Heart right ventricle (tissue), 16 donors: Measurements from ENCODE around the gene GBP1. TPM values are rescaled to one million over a fixed set of nuclear protein-coding genes. Genes with fewer than 3 reads are reported as not detected.
"Not testable (repeated sequence)": the region's sequence is repeated elsewhere in the genome, so short reads cannot be mapped to it uniquely, and the experiment has no call there.

ENCODE experiments used
- ATAC-seq, 8 donors: fragments of 200-7000 bp; cut with Tn5 transposase; one replicate each; pipeline ENCODE4 v1.9.1; 2020; ENCODE audit warnings: mild to moderate bottlenecking in 8 of 8, moderate library complexity in 8 of 8, moderate number of reproducible peaks in 1 of 8
- DNase-seq, 2 donors: peaks; one replicate each; pipeline ENCODE4 v3.0.0-alpha.2; 2020
- H3K27ac ChIP-seq, 10 donors: fragments of 200-600 bp; sonication (generic) in 2 of 10; one replicate each; pipeline versions ENCODE4 v1.5.0 to v1.8.0; 2020 to 2022; ENCODE audit warnings: mild to moderate bottlenecking in 3 of 10
- H3K27me3 ChIP-seq, 7 donors: fragments of 200-600 bp; one replicate each; pipeline ENCODE4 v1.8.0; 2021 to 2022; ENCODE audit warnings: mild to moderate bottlenecking in 2 of 7
- H3K36me3 ChIP-seq, 9 donors: fragments of 200-600 bp; sonication (generic) in 1 of 9; one replicate each; pipeline versions ENCODE4 v1.5.0 to v1.8.0; 2020 to 2022; ENCODE audit warnings: mild to moderate bottlenecking in 2 of 9
- H3K4me1 ChIP-seq, 9 donors: fragments of 200-600 bp; sonication (generic) in 1 of 9; one replicate each; pipeline versions ENCODE4 v1.5.0 to v1.8.0; 2020 to 2022; ENCODE audit warnings: mild to moderate bottlenecking in 4 of 9
- H3K4me3 ChIP-seq, 10 donors: fragments of 200-600 bp; sonication (generic) in 2 of 10; one replicate each; pipeline versions ENCODE4 v1.5.0 to v1.8.0; 2020 to 2022; ENCODE audit warnings: mild to moderate bottlenecking in 7 of 10, moderate library complexity in 2 of 10
- H3K9me3 ChIP-seq, 11 donors: fragments of 200-600 bp in 10 of 11; sonication (generic) in 2 of 11; one replicate each; pipeline versions ENCODE4 v1.5.0 to v1.8.0; 2013 to 2022; ENCODE audit warnings: mild to moderate bottlenecking in 2 of 11, control low read depth in 1 of 11, moderate library complexity in 1 of 11
- WGBS, 2 donors: extraction: QIAGEN DNeasy Blood & Tissue Kit; methylation state at CpG; one replicate each; pipeline ENCODE4 v1.1.7; 2013; ENCODE audit warnings: inconsistent platforms in 1 of 2; 5-methylcytosine and 5-hydroxymethylcytosine counted together
- intact Hi-C, 10 donors: fragments of 100-400 bp; cut with DNase I; formaldehyde crosslinking; loops; one replicate each; pipeline versions ENCODE4 v1.11.1 to v1.14.2; 2022
- polyA plus RNA-seq, 2 donors: library from polyadenylated mRNA; stranded (reverse); fragments of 200-250 nt; gene quantifications; one replicate each; pipeline ENCODE4 v1.2.3, GENCODE V29; 2013
- total RNA-seq, 10 donors: library from RNA; stranded (reverse); fragmentation: NEBNext Ultra II Directional in 3 of 10; extraction: Animal tissue kit (Norgen Biotek cat#: 25700) in 3 of 10; gene quantifications; one replicate each; pipeline versions ENCODE4 v1.2.1 to v1.2.4, GENCODE V29; 2021 to 2023
- TF ChIP-seq, protein P1 (sequence below), 9 donors: fragments of 200-600 bp; sonication (generic) in 2 of 9; IDR thresholded peaks; one replicate each; pipeline versions ENCODE4 v1.5.0 to v1.8.0; 2021 to 2022; ENCODE audit warnings: antibody characterized with exemption in 9 of 9, mild to moderate bottlenecking in 5 of 9, moderate library complexity in 1 of 9
- donor health status: Arrhythmogenic right ventricular cardiomyopathy.
- donor health status: ischemic (EF 13 %, LVEDD 7.1; RV severe dilation, severe dysfunction).
- donor health status: healthy with polysubstance abuse.
- donor health status: DM: no; HTN: yes; CAD: no.
- donor health status: DM: no; HTN: no; CAD: no.
- donor health status: ischemic (EF 25% LVEDD 6.9; RV normal size, moderate dysfunction).
- donor health status: ischemic (EF 25% LVEDD 5.7; RV mildly dilated, moderate dysfunction).
- donor health status: healthy.
- donor health status: DM: yes; HTN: yes; CAD: no.
- donor health status: Ischemic cardiomyopathy.
- donor health status: ischemic (EF 35%, LVEDD 5.7; RV mildly dilated, moderate dysfunction).
- donor health status: nonischemic (EF 11% LVEDD 7.7; RV severe dilation, severe dysfunction).
- donor health status: DM: yes; HTN: yes; CAD: no.
- donor health status: PGD.
- donor health status: ischemic (EF 29% LVEDD 5.4; RV normal size, mild dysfunction).
- donor health status: nonischemic (EF 23%, LVEDD 6.1; RV moderate dilation, normal function).

Gene GBP1
- total and polyA plus RNA-seq, 12 donors, result 4.1 to 119 (median 9.0) TPM

DNA sequence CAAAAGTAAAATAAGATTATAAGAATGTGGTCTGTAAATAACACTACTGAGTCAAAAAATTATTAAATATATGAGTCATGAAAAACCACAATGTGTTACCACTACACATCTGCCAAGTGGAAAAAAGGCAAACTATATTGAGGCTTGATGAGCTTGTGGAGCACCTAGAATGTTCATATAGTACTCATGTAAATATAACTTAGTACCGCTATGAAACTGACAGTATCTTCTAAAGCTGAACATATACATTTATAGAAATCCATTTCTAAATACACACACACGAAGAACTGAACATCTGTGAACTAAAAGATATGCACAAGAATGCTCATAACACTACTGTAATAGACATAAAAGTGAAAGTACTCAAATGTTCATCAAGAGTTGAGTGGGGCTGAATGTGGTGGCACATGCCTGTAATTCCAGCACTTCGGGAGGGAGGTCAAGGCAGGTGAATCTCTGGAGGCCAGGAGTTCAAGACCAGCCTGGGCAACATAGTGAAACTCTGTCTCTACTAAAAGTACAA, 23.8 kb downstream of the GBP1 start:
- WGBS, 2 donors, result 73 to 80% methylated on average over 3 of the region's 3 CpGs
- Histone ChIP-seq H3K9me3 (peaks cover 0 to 13% (median 0%) of the 10 kb centered on the region in 11 donors), H3K27me3 (no peaks in the 10 kb centered on the region), H3K4me1 (peaks cover 0 to 15% (median 0%) of the 10 kb centered on the region in 9 donors), H3K27ac (no peak overlapping the region), H3K4me3 (no peak overlapping the region), H3K36me3 (no peaks in the 10 kb centered on the region)
- TF ChIP-seq, protein P1, sequence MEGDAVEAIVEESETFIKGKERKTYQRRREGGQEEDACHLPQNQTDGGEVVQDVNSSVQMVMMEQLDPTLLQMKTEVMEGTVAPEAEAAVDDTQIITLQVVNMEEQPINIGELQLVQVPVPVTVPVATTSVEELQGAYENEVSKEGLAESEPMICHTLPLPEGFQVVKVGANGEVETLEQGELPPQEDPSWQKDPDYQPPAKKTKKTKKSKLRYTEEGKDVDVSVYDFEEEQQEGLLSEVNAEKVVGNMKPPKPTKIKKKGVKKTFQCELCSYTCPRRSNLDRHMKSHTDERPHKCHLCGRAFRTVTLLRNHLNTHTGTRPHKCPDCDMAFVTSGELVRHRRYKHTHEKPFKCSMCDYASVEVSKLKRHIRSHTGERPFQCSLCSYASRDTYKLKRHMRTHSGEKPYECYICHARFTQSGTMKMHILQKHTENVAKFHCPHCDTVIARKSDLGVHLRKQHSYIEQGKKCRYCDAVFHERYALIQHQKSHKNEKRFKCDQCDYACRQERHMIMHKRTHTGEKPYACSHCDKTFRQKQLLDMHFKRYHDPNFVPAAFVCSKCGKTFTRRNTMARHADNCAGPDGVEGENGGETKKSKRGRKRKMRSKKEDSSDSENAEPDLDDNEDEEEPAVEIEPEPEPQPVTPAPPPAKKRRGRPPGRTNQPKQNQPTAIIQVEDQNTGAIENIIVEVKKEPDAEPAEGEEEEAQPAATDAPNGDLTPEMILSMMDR (IDR thresholded peaks at IDR 0.05), result no peak
- intact Hi-C loops, result no loop called here
- ATAC-seq, result no peak
- no peak for DNase-seq

DNA sequence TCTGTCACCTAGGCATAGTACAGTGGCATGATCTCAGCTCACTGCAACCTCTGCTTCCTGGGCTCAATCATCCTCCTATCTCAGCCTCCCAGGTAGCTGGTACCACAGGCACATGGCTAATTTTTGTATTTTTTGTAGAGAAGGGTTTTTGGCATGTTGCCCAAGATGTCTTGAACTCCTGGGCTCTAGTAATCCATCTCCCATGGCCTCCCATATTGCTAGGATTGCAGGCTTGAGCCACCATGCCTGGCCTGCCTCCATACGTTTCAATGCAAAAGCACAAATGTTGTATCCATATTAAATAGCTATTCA, 24.7 kb downstream of the GBP1 start:
- Histone ChIP-seq H3K9me3 (peaks cover 0 to 13% (median 0%) of the 10 kb centered on the region in 11 donors), H3K4me1 (peaks cover 0 to 15% (median 0%) of the 10 kb centered on the region in 9 donors), H3K27me3 (no peaks in the 10 kb centered on the region), H3K4me3 (no peak overlapping the region), H3K27ac (no peak overlapping the region), H3K36me3 (no peaks in the 10 kb centered on the region)
- TF ChIP-seq, protein P1 (IDR thresholded peaks at IDR 0.05), result no peak
- ATAC-seq (no peak), DNase-seq (no peak)
- intact Hi-C loops, result no loop called here
- WGBS, 2 donors, result 83 to 98% methylated on average over 1 of the region's 1 CpG

DNA sequence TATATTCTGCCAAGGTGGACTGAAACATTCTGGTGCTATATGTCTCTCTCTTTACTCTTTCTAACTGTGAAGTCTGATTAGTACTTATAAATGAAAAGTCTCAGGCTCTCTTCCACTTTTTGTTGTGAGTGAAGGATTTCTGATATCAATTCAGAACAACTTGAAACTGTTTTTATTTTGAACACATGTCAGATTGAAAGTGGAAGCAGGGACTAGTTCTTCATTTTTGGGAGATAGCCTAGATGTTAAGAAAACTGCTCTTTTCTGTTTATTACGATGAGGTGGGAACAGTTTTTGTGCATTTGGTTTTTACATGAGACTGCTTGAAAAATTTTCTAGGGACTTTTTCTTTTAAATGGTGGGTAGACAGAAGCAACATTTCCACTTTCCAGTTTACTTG, 27.8 kb downstream of the GBP1 start:
- ATAC-seq (no peak), DNase-seq (no peak)
- no peaks in the 10 kb centered on the region for H3K36me3 ChIP-seq
- peaks cover 0 to 15% (median 0%) of the 10 kb centered on the region in 9 donors for H3K4me1 ChIP-seq
- TF ChIP-seq, protein P1 (IDR thresholded peaks at IDR 0.05), result no peak
- peaks cover 0 to 12% (median 0%) of the 10 kb centered on the region in 11 donors for H3K9me3 ChIP-seq
- 84 to 87% methylated on average over 1 of the region's 1 CpG for WGBS, 2 donors
- peak overlapping the region in 1 of 10 donors; percentile 15 for H3K27ac ChIP-seq
- H3K27me3 ChIP-seq, result no peaks in the 10 kb centered on the region
- intact Hi-C loops, result no loop called here
- no peak overlapping the region for H3K4me3 ChIP-seq

DNA sequence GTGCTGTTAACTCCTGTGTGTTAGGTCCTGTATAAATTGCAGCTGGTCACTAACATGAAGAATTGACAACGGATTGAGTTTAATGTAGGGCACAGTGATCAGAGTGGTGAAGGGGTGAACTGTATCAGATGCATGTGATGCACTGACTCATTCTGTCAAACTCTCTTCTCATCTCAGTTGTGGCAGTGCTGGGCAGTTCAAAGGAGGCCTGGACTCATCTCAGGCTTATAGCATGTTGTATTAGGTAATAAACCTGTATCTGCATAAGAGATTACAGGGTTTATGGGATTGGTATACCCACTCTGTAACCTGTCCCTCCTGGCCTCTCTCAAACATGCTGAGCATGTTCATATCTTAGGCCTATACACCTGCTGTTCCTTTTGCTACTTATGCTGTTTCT, 29.9 kb downstream of the GBP1 start:
- Histone ChIP-seq H3K27ac (no peak overlapping the region), H3K9me3 (peaks cover 0 to 21% (median 0%) of the 10 kb centered on the region in 11 donors), H3K4me3 (no peak overlapping the region), H3K36me3 (no peaks in the 10 kb centered on the region), H3K4me1 (peaks cover 0 to under 1% (median 0%) of the 10 kb centered on the region in 9 donors), H3K27me3 (no peaks in the 10 kb centered on the region)
- intact Hi-C loops, result no loop called here
- DNase-seq (no peak), ATAC-seq (no peak)
- TF ChIP-seq, protein P1 (IDR thresholded peaks at IDR 0.05), result no peak
- WGBS, 2 donors, result 82 to 88% methylated on average over 1 of the region's 1 CpG

DNA sequence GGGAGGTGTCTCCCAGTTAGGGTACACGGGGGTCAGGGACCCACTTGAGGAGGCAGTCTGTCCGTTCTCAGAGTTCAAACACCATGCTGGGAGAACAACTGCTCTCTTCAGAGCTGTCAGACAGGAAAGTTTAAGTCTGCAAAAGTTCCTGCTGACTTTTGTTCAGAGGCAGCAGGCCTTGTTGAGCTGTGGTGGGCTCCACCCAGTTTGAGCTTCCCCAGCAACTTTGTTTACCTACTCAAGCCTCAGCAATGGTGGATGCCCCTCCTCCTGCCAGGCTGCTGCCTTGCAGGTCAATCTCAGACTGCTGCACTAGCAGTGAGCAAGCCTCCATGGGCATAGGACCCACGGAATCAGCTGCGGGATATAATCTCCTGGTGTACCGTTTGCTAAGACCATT, 31.0 kb downstream of the GBP1 start:
- H3K27me3 ChIP-seq, H3K27ac ChIP-seq, H3K4me3 ChIP-seq, DNase-seq, H3K4me1 ChIP-seq, intact Hi-C loops, ATAC-seq, H3K36me3 ChIP-seq: not testable (repeated sequence)
- 90% methylated on average over 5 of the region's 5 CpGs for WGBS, 2 donors
- peaks cover 0 to 26% (median 0%) of the 10 kb centered on the region in 11 donors for H3K9me3 ChIP-seq

DNA sequence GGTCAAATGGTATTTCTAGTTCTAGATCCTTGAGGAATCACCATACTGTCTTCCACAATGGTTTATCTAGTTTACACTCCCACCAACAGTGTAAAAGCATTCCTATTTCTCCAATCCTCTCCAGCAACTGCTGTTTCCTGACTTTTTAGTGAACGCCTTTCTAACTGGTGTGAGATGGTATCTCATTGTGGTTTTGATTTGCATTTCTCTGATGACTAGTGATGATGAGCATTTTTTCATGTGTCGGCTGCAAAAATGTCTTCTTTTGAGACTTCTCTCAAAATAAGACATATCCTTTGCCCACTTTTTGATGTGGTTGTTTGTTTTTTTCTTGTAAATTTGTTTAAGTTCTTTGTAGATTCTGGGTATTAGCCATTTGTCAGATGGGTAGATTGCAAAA, 36.0 kb downstream of the GBP1 start:
- H3K4me3 ChIP-seq, ATAC-seq, H3K27ac ChIP-seq, H3K4me1 ChIP-seq, H3K27me3 ChIP-seq, intact Hi-C loops, H3K36me3 ChIP-seq, DNase-seq: not testable (repeated sequence)
- peaks cover 0 to 29% (median 3%) of the 10 kb centered on the region in 11 donors for H3K9me3 ChIP-seq
- 92 to 93% methylated on average over 2 of the region's 2 CpGs for WGBS, 2 donors
